Adrenal gland (tissue), 12 donors: ENCODE measurements around the gene SCRN3. TPM values are rescaled to one million over a fixed set of nuclear protein-coding genes. Genes with fewer than 3 reads are reported as not detected.

Source experiments
- DNase-seq, 7 donors: peaks; one replicate each; pipeline ENCODE4 v3.0.0-alpha.2; 2019 to 2020
- H3K27ac ChIP-seq, 5 donors: fragments of 200-600 bp; sonication (generic) in 4 of 5; 1 replicate in 3 of 5; 2 replicates in 2 of 5; pipeline versions ENCODE4 v1.5.1 to v1.8.0; 2016 to 2020; ENCODE audit warnings: mild to moderate bottlenecking in 1 of 5
- H3K27me3 ChIP-seq: fragments of 200-600 bp; 2 replicates; pipeline ENCODE4 v1.8.0; 2021
- H3K36me3 ChIP-seq, 2 donors: fragments of 200-600 bp; replicated peaks in 1 of 2; 1 replicate in 1 of 2; 2 replicates in 1 of 2; pipeline versions ENCODE4 v1.5.1 to v1.8.0; 2018 to 2022
- H3K4me1 ChIP-seq, 2 donors: fragments of 200-600 bp; replicated peaks in 1 of 2; 1 replicate in 1 of 2; 2 replicates in 1 of 2; pipeline versions ENCODE4 v1.5.1 to v1.8.0; 2018 to 2021
- H3K4me3 ChIP-seq, 4 donors: fragments of 200-600 bp; sonication (generic) in 3 of 4; one replicate each; pipeline ENCODE4 v1.5.1; 2016 to 2018
- H3K9me3 ChIP-seq, 3 donors: fragments of 200-600 bp; sonication (generic) in 1 of 3; replicated peaks in 1 of 3; 1 replicate in 2 of 3; 2 replicates in 1 of 3; pipeline versions ENCODE4 v1.5.1 to v1.8.0; 2016 to 2021
- CTCF ChIP-seq, 6 experiments: fragments of 450-650 bp in 4 of 6; fragments of 200-600 bp in 2 of 6; sonication (generic) in 1 of 6; IDR thresholded peaks; 1 replicate in 5 of 6; 2 replicates in 1 of 6; pipeline versions ENCODE4 v1.5.1 to v1.8.0; 2016 to 2021; ENCODE audit warnings: antibody characterized with exemption in 6 of 6, mild to moderate bottlenecking in 2 of 6, moderate library complexity in 1 of 6
- POLR2A ChIP-seq, 2 donors: fragments of 450-650 bp; IDR thresholded peaks; one replicate each; pipeline ENCODE4 v1.6.1; 2017; ENCODE audit warnings: antibody characterized with exemption in 2 of 2, mild to moderate bottlenecking in 2 of 2, moderate library complexity in 1 of 2
- WGBS, 4 donors: extraction: QIAGEN DNeasy Blood & Tissue Kit in 2 of 4; methylation state at CpG; one replicate each; pipeline versions ENCODE4 v1.1.5 to v1.1.7; 2013 to 2017; 5-methylcytosine and 5-hydroxymethylcytosine counted together
- intact Hi-C, 2 donors: fragments of 100-400 bp; cut with DNase I; formaldehyde crosslinking; loops; one replicate each; pipeline versions ENCODE4 v1.14.1 to v1.15.0; 2022 to 2023
- polyA plus RNA-seq, 3 donors: library from polyadenylated mRNA; stranded (reverse); fragments of 200-250 nt in 2 of 3; fragments of 350-450 nt in 1 of 3; fragmentation: Illumina TruSeq in 1 of 3; extraction: RNeasy Lipid Tissue Mini Kit (QIAGEN cat#74804) in 1 of 3; gene quantifications; one replicate each; pipeline ENCODE4 v1.2.3, GENCODE V29; 2013 to 2014
- total RNA-seq, 9 donors: library from RNA; depleted of rRNA in 4 of 9; stranded (reverse); fragments of >200 nt in 4 of 9; fragments of 120-200 nt in 1 of 9; fragmentation: NEBNext Ultra II Directional in 1 of 9; extraction: Animal tissue kit (Norgen Biotek cat#: 25700) in 1 of 9; gene quantifications; one replicate each; pipeline versions ENCODE4 v1.1.0 to v1.2.4, GENCODE V29; 2013 to 2023
- donor health status: healthy with polysubstance abuse.
- donor health status: Bipolar disorder and iron deficiency.
- donor health status: DM: yes; HTN: yes; CAD: no.
- donor health status: DM: no; HTN: no; CAD: no.
- donor health status: DM: no; HTN: no; CAD: no.
- donor health status: DM: yes; HTN: yes; CAD: no.

Gene SCRN3
- total and polyA plus RNA-seq, 12 donors: 8.8 to 60.6 (median 29.8) TPM

GRCh38 chr2:174446531-174446930 lies 51.0 kb downstream of the SCRN3 start:
- intact Hi-C loops: no loop called here
- Histone ChIP-seq H3K9me3 (no peaks in the 10 kb centered on the region), H3K27me3 (no peaks in the 10 kb centered on the region), H3K27ac (no peak overlapping the region), H3K4me3 (no peak overlapping the region), H3K36me3 (no peaks in the 10 kb centered on the region), H3K4me1 (peaks cover 0 to 15% of the 10 kb centered on the region in 2 donors)
- TF ChIP-seq POLR2A (IDR thresholded peaks at IDR 0.05) (no peak), CTCF (IDR thresholded peaks at IDR 0.05) (no peak)
- no peak for DNase-seq
- 86 to 97% (median 90%) methylated on average over 4 of the region's 4 CpGs for WGBS, 4 donors

- Histone ChIP-seq H3K4me3 (no peak overlapping the region), H3K27me3 (no peaks in the 10 kb centered on the region), H3K36me3 (no peaks in the 10 kb centered on the region), H3K27ac (no peak overlapping the region), H3K4me1 (peaks cover 0 to 6% of the 10 kb centered on the region in 2 donors), H3K9me3 (no peaks in the 10 kb centered on the region)
- 91 to 96% (median 95%) methylated on average over 2 of the region's 2 CpGs for WGBS, 4 donors
- DNase-seq: no peak
- TF ChIP-seq POLR2A (IDR thresholded peaks at IDR 0.05): no peak
- no peak for TF ChIP-seq CTCF (IDR thresholded peaks at IDR 0.05)
- intact Hi-C loops: no loop called here
Observed at GRCh38 chr2:174449033-174449432, 53.5 kb downstream of the SCRN3 start.

GRCh38 chr2:174450021-174450816 lies 54.7 kb downstream of the SCRN3 start:
- H3K36me3 ChIP-seq: no peaks in the 10 kb centered on the region
- no peaks in the 10 kb centered on the region for H3K9me3 ChIP-seq
- H3K27me3 ChIP-seq: no peaks in the 10 kb centered on the region
- H3K4me1 ChIP-seq: peaks cover 0 to 4% of the 10 kb centered on the region in 2 donors
- intact Hi-C loops: no loop called here
- no peak overlapping the region for H3K27ac ChIP-seq
- 78 to 89% (median 87%) methylated on average over 4 of the region's 4 CpGs for WGBS, 4 donors
- no peak overlapping the region for H3K4me3 ChIP-seq
- no peak for DNase-seq
- no peak for TF ChIP-seq POLR2A (IDR thresholded peaks at IDR 0.05)
- TF ChIP-seq CTCF (IDR thresholded peaks at IDR 0.05): no peak

DNA sequence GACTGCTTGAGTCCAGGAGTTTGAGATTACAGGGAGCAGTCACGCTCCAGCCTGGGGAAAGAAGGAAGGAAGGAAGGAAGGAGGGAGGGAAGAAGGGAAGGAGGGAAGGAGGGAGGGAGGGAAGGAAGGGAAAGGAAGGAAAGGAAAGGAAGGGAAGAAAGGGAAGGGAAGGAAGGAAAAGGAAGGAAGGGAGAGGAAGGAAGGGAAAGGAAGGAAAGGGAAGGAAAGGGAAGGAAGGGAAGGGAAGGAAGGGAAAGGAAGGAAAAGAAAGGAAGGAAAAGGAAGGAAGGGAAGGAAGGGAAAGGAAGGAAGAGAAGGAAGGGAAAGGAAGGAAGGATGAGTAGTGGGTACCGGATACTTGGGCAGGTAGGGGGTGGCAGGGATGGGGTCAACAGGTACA lies 59.0 kb downstream of the SCRN3 start:
- no peaks in the 10 kb centered on the region for H3K4me1 ChIP-seq
- DNase-seq: no peak
- intact Hi-C loops: no loop called here
- no peak overlapping the region for H3K4me3 ChIP-seq
- H3K36me3 ChIP-seq: peaks cover 0 to 1% of the 10 kb centered on the region in 2 donors
- H3K27ac ChIP-seq: no peak overlapping the region
- no peak for TF ChIP-seq CTCF (IDR thresholded peaks at IDR 0.05)
- no peak for TF ChIP-seq POLR2A (IDR thresholded peaks at IDR 0.05)
- H3K27me3 ChIP-seq: no peaks in the 10 kb centered on the region
- WGBS, 4 donors: 83 to 94% (median 89%) methylated on average over 2 of the region's 2 CpGs
- H3K9me3 ChIP-seq: no peaks in the 10 kb centered on the region
